Peyer's patch (tissue), 4 donors: Measurements from ENCODE around the gene ACTBL2.

Source experiments
- POLR2A ChIP-seq, 2 donors: fragments of 450-650 bp; IDR thresholded peaks; one replicate each; pipeline ENCODE4 v1.5.1; 2017; ENCODE audit warnings: antibody characterized with exemption in 2 of 2, mild to moderate bottlenecking in 2 of 2, moderate library complexity in 2 of 2
- TF ChIP-seq, protein P1 (sequence below), 6 experiments: fragments of 450-650 bp in 4 of 6; fragments of 200-600 bp in 2 of 6; sonication (generic) in 1 of 6; IDR thresholded peaks; one replicate each; pipeline ENCODE4 v1.5.1; 2017 to 2019; ENCODE audit warnings: antibody characterized with exemption in 6 of 6, mild to moderate bottlenecking in 3 of 6, moderate library complexity in 1 of 6

DNA sequence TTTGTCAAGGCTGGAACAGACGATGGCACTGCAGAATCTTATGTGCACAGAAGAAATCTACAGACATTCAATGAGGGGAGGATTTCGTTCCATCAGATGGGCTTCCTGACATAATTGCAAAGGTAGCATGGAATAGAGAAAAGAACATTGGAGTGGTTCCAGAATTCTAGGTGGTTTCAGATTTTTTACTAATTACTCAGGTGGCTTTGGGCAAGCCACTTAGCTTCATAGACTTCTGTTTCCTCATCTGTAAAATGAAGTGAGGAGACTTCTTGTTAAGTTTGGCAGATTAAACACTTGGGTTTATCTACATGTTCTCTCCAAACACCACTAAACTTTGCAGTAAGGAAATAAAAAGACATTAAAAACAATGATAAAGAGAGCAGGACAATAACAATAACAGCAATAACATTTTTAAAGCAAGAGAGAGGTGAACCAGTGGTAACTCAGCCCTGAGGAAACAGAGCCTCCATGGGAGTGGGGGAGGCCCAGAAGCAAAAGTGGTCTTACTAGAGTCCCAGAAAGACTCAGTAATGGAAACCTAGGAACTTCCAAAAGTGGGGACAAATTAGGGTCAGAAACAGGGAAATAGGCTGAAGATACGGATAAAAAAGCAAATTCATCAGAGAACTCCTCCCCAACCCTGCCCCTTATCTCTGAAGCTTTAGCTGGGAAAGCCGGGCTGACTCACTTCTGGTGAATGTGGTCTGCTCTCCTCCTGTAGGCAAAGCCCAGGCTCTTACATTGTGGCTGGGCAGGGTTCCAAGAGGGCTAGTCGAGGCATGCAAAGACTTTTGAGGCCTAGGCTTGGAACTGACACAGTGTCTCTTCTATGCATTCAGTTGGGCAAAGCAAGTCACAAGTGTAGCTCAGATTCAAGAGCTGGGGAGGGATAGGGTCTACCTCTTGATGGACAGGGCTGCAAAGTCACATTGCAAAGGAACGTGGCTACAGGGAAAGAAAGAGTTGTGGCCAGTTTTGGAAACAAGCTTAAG, 11.8 kb upstream of the ACTBL2 start:
- TF ChIP-seq, protein P1, sequence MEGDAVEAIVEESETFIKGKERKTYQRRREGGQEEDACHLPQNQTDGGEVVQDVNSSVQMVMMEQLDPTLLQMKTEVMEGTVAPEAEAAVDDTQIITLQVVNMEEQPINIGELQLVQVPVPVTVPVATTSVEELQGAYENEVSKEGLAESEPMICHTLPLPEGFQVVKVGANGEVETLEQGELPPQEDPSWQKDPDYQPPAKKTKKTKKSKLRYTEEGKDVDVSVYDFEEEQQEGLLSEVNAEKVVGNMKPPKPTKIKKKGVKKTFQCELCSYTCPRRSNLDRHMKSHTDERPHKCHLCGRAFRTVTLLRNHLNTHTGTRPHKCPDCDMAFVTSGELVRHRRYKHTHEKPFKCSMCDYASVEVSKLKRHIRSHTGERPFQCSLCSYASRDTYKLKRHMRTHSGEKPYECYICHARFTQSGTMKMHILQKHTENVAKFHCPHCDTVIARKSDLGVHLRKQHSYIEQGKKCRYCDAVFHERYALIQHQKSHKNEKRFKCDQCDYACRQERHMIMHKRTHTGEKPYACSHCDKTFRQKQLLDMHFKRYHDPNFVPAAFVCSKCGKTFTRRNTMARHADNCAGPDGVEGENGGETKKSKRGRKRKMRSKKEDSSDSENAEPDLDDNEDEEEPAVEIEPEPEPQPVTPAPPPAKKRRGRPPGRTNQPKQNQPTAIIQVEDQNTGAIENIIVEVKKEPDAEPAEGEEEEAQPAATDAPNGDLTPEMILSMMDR (IDR thresholded peaks at IDR 0.05): no peak
- TF ChIP-seq POLR2A (IDR thresholded peaks at IDR 0.05): no peak
